Mesodermal cell (in vitro differentiated cells): ENCODE data around the gene TRIP12.
A peak's percentile ranks its signal among the peaks of the same experiment; 100 is the strongest.

Experiments used
- H3K27ac ChIP-seq: 2 replicates; pipeline ENCODE4 v1.7.0; 2013; ENCODE audit warnings: mild to moderate bottlenecking, low read depth, low read length, moderate library complexity; ENCODE audit not compliant: severe bottlenecking
- H3K36me3 ChIP-seq: 2 replicates; pipeline ENCODE4 v1.7.1; 2013; ENCODE audit warnings: mild to moderate bottlenecking, low read length, moderate library complexity; ENCODE audit not compliant: control insufficient read depth, insufficient read depth
- H3K4me1 ChIP-seq: one replicate; pipeline ENCODE4 v1.7.1; 2013; ENCODE audit warnings: mild to moderate bottlenecking, low read length; ENCODE audit not compliant: insufficient read depth, control insufficient read depth, poor library complexity, severe bottlenecking
- H3K4me3 ChIP-seq: 2 replicates; pipeline ENCODE4 v1.7.0; 2013; ENCODE audit warnings: low read length, control low read depth, mild to moderate bottlenecking; ENCODE audit not compliant: insufficient read depth, poor library complexity, severe bottlenecking; ENCODE audit errors: extremely low read depth
- H3K9me3 ChIP-seq: 2 replicates; pipeline ENCODE4 v1.7.1; 2013; ENCODE audit warnings: mild to moderate bottlenecking, low read length, moderate library complexity; ENCODE audit not compliant: control insufficient read depth
- WGBS, 2 experiments: methylation state at CpG; one replicate each; pipeline ENCODE4 v1.1.5; 2013; ENCODE audit warnings: missing lambda C conversion rate in 2 of 2; ENCODE audit not compliant: insufficient coverage in 2 of 2; 5-methylcytosine and 5-hydroxymethylcytosine counted together

TRIP12 gene

DNA sequence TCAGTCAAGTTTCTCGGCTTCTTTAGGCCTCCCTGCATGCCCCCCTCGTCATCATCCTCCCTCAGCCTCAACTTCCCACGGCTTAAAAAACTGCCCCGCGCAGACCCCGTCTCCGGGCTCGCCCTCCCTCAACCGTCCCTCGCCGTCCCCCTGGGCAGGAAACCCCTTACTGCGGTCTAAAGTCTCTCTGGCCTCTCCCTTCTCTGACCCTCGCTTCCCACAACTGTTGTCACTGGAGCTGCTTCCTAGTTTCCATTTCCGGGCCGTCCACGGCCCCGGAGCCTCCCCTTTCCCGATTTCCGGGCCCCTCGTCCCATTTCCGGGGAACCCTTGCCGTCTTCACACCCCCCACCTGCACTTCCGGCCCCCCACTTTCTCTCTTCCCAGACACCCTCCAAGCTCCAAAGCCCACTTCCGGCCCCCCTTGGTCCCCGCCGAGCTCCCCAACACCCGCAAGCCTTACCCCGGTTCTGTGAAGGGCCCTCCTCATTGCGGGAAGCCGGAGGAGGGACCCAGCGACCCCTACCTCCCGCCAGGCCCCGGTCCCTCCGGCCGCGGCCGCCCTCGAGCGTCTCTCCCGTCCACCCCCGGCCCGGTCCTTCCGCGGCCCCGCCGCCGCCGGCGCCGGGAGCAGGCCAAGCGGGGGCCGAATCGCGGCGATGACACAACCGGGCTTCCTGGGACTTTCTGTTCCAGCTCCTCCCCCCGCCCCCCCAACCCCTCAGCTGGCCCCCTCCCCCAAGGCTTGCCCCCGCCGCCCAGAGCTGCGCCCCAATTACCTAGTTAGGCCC is 513 bp downstream of the TRIP12 start:
- Histone ChIP-seq H3K27ac (peak overlapping the region; percentile 91), H3K36me3 (peaks cover 20% of the 10 kb centered on the region), H3K4me3 (peak overlapping the region; percentile 91), H3K4me1 (no peaks in the 10 kb centered on the region), H3K9me3 (no peaks in the 10 kb centered on the region)
- 0% methylated on average over 37 to 40 of the region's 60 CpGs for WGBS, 2 experiments

DNA sequence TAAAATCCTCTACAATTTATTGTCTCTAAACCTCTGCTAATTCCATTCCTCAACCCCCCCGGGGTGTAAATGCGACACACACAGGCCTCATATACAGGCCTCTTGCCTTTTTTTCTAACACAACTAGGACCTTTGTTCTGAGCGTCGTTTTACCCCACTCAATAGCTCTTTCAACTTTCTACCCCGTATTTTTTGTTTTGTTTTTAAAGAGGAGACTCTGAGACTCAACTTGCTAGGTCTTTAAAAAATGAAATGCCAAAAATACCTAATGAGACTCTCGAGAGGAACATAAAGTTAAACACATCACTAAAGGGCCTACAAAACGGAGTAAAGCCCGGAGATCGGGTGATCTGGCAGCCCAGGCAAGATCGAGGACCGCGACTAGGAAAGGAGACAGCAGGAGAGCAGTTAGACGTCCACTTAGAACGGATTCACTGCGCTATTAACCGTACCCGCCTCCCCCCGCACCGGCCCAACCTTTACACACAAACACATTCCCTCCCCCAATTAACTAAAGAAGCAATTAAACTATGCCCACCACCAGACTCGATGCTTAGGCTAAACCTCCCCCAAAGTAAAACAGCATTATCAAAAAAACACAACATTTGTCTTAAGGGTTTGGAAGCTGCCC is 1.7 kb downstream of the TRIP12 start:
- peak overlapping the region; percentile 91 for H3K4me3 ChIP-seq
- H3K27ac ChIP-seq, result peak overlapping the region; percentile 91
- 7 to 13% methylated on average over 9 to 16 of the region's 20 CpGs for WGBS, 2 experiments
- H3K4me1 ChIP-seq, result no peaks in the 10 kb centered on the region
- peaks cover 26% of the 10 kb centered on the region for H3K36me3 ChIP-seq
- no peaks in the 10 kb centered on the region for H3K9me3 ChIP-seq

DNA sequence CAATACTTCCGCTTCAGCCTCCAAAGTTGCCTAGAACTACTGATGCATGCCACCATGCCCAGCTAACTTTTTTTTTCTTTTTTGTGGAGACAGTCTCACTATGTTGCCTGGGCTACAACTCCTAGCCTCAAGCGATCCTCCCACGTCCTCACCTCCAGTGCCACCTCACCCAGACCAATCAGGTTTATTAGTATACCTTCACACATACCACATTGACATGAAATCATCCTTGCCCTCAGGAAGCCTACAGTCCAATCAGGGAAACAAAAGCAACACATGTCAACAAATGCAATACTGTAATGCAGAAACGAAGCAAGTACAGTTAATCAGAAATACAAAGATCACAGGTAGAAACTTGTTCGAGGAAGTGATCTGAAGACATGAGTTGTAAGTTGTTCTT is 4.0 kb downstream of the TRIP12 start:
- H3K36me3 ChIP-seq, result peaks cover 45% of the 10 kb centered on the region
- WGBS, 2 experiments, result 88 to 91% methylated on average over 3 of the region's 5 CpGs
- H3K4me3 ChIP-seq, result no peak overlapping the region
- H3K4me1 ChIP-seq, result no peaks in the 10 kb centered on the region
- H3K9me3 ChIP-seq, result no peaks in the 10 kb centered on the region
- H3K27ac ChIP-seq, result no peak overlapping the region

DNA sequence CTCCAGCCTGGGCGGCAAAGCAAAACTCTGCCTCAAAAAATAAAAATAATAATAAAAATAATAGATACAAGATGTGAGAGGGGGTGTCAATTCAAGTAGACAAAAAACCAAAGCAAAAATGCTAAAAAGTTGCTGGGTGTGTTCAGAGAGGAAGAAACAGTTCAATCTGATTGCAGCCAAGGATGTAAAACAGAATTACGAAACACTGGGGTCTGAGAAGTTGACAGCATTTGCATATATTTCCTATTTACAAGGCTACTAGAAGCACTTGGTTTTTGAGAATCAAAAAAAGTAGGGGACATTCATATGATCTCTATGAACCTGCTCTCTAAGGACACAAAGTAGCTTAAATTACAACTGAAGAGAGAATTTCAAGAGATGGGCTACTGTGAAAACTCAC is 7.6 kb downstream of the TRIP12 start:
- no CpG with 5 or more reads among the region's 2 CpGs for WGBS, 2 experiments
- H3K4me3 ChIP-seq, result no peak overlapping the region
- peaks cover 55% of the 10 kb centered on the region for H3K36me3 ChIP-seq
- no peak overlapping the region for H3K27ac ChIP-seq
- no peaks in the 10 kb centered on the region for H3K9me3 ChIP-seq
- peaks cover 6% of the 10 kb centered on the region for H3K4me1 ChIP-seq

DNA sequence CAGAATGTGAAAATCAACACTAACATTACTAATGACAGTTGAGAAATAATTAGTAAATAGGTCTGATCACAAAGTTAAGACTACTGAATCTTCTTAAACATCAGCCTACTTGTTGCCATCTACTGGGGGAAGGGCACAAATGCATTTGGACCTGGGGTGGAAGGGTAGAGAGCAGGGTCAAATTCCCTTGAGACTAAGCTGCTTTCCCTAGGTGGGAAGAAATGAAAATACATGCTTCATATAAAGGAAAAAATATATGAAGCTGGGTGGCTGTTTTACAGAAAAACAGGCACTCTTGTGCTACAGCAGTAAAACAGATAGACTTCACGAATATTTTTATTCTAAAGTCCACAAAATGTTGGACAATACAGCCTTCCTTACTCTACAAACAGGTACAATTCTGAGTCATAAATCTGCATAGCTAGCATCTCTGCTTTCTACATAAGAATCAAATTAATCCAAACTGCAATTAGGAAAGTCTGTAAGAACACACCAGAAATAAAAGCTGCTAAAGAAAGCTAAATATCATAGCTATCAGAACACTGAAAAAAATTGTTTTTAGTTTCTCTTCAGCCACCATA is 10.9 kb downstream of the TRIP12 start:
- peaks cover 6% of the 10 kb centered on the region for H3K4me1 ChIP-seq
- H3K9me3 ChIP-seq, result no peaks in the 10 kb centered on the region
- H3K27ac ChIP-seq, result no peak overlapping the region
- no peak overlapping the region for H3K4me3 ChIP-seq
- peaks cover 49% of the 10 kb centered on the region for H3K36me3 ChIP-seq
- 67% methylated on average over 1 of the region's 1 CpG; no CpG with 5 or more reads in 1 of the 2 experiments for WGBS, 2 experiments

DNA sequence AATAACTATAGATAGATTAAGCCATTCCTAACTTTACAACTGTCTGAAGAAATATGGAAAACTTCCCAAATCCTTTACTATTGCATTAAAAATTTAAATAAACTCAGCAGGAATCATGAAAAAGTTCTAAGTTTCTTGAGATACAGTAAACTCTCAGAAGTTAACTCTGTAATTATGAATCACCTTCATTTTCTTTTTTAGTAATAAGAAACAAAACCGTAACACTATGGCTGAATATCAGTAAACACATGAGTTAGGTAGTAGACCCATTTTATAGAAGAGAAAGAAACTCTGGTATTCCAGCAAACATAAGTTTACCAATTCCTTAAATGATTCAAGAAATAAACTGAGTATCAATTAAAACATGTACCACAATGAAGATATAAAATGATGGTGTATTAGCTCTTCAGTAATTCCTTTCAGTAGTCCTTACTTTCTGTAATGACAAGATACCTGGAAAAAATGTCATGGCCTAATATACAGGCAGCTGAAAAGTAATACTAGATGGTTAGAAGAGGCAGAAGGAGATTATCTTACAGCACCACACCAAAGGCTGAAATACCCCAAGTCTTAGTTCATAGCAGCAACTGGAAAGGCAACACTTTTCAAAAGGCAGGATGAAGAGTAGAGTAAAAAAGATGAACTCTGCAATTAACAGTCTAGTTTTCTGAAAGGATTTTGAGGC is 11.5 kb downstream of the TRIP12 start:
- Histone ChIP-seq H3K36me3 (peaks cover 48% of the 10 kb centered on the region), H3K27ac (no peak overlapping the region), H3K4me1 (peaks cover 6% of the 10 kb centered on the region), H3K4me3 (no peak overlapping the region), H3K9me3 (no peaks in the 10 kb centered on the region)
- no CpG with 5 or more reads among the region's 1 CpG for WGBS, 2 experiments

DNA sequence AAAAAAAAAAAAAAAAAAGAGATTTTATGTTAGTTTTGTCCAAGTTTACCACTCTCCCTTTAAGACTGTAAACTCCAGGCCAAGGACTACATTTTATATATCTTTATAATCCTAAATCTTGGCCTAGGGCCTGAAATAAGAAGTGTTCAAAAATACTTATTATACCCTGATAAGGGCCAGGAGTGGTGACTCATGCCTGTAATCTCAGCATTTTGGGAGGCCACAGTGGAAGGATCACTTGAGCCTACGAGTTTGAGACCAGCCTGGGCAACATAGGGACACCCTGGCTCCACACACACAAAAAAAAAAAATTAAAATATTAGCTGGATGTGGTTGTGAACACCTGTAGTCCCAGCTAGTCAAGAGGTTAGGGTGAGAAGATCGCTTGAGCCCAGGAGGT is 12.7 kb downstream of the TRIP12 start:
- Histone ChIP-seq H3K4me1 (peaks cover 6% of the 10 kb centered on the region), H3K36me3 (peaks cover 40% of the 10 kb centered on the region), H3K4me3 (no peak overlapping the region), H3K9me3 (no peaks in the 10 kb centered on the region), H3K27ac (no peak overlapping the region)
- 86% methylated on average over 1 of the region's 2 CpGs; no CpG with 5 or more reads in 1 of the 2 experiments for WGBS, 2 experiments

DNA sequence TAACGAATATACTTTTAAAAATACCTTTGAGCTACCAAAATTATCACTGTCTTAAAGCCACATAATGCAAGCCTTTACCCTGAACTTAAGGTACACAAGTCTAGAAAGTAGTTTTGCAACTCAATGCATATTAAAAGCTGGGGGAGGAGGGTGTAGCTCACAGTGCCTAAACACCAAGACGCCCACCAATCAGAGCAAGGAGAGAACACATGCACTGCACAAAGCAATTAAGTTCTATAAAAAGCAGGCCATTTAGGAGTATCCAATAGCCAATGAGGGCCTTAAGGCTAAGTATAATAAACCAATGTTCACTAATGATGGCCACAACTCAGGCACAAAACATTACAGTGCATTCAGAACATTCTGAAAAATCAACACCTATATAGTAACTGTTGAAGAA is 16.2 kb downstream of the TRIP12 start:
- 100% methylated on average over 1 of the region's 2 CpGs; no CpG with 5 or more reads in 1 of the 2 experiments for WGBS, 2 experiments
- peaks cover 56% of the 10 kb centered on the region for H3K36me3 ChIP-seq
- no peaks in the 10 kb centered on the region for H3K4me1 ChIP-seq
- H3K9me3 ChIP-seq, result no peaks in the 10 kb centered on the region
- H3K27ac ChIP-seq, result no peak overlapping the region
- no peak overlapping the region for H3K4me3 ChIP-seq

DNA sequence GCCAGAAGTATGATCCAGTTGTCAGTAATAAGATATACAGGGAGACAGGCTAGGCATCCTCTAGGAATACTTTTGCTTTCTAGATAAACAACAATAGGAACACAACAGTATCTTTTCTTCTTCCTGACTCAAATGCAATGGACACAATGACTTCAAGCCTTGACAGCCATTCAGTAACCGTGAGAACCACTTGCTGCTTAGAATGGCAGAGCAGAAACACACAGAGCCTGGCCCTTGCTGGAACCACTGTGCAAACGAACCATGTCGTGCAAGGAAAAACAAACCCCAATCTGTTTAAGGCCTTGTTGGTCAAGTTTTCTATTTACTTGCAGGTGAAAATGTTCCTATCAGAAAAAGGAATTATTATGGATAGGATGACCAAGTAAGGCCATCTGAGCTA is 18.8 kb downstream of the TRIP12 start:
- Histone ChIP-seq H3K36me3 (peaks cover 51% of the 10 kb centered on the region), H3K27ac (no peak overlapping the region), H3K4me3 (no peak overlapping the region), H3K4me1 (no peaks in the 10 kb centered on the region), H3K9me3 (no peaks in the 10 kb centered on the region)
- 78 to 84% methylated on average over 2 to 3 of the region's 3 CpGs for WGBS, 2 experiments

DNA sequence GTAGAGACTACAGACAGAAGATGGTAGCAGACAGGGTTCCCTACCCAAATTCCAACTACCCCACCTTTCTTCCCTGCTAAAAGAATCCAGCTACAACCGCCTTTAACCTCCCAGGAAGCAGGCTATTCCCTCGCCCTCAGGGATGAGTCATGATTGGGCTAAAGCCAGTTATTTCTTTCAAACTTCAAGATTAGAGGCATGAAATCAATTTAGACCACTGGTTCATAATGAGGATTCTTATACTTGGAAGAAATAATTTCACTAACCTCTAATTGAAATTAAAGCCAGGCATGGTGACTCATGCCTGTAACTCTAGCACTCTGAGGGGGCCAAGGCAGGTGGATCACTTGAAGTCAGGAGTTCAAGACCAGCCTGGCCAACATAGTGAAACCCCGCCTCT is 20.0 kb downstream of the TRIP12 start:
- peaks cover 40% of the 10 kb centered on the region for H3K36me3 ChIP-seq
- H3K9me3 ChIP-seq, result no peaks in the 10 kb centered on the region
- H3K27ac ChIP-seq, result no peak overlapping the region
- H3K4me3 ChIP-seq, result no peak overlapping the region
- WGBS, 2 experiments, result 88% methylated on average over 1 to 3 of the region's 3 CpGs
- no peaks in the 10 kb centered on the region for H3K4me1 ChIP-seq
